ENCODE results near the gene PITHD1.
"Not testable (repeated sequence)": the region's sequence is repeated elsewhere in the genome, so short reads cannot be mapped to it uniquely, and the experiment has no call there.

Gene PITHD1

GRCh38 chr1:23799570-23800399, 21.6 kb downstream of the PITHD1 start:
- Mint-ChIP-seq H3K36me3 (ENCODE audit: low read depth) (peaks cover 11% of the 10 kb centered on the region), H3K4me1 (ENCODE audit: low read depth) (peaks cover 14% of the 10 kb centered on the region), H3K9me3 (no peaks in the 10 kb centered on the region), H3K27ac (peak overlapping the region; percentile 95), H3K27me3 (ENCODE audit: low read depth) (no peaks in the 10 kb centered on the region), H3K4me3 (peak overlapping the region; percentile 97)
- DNase-seq (ENCODE audit: low spot score) = peak; percentile 51

GRCh38 chr1:23800400-23801337, 22.5 kb downstream of the PITHD1 start, which contains the start of gene GALE:
GALE (minus strand) TSS chr1:23800754; CDS start chr1:23799007, 1,747 bp downstream.
- Mint-ChIP-seq H3K27me3 (ENCODE audit: low read depth) (no peaks in the 10 kb centered on the region), H3K4me3 (peak within 1 kb of the TSS; percentile 97), H3K4me1 (ENCODE audit: low read depth) (peaks cover 14% of the 10 kb centered on the region), H3K27ac (peak within 1 kb of the TSS; percentile 95), H3K36me3 (ENCODE audit: low read depth) (peaks cover 8% of the 10 kb centered on the region), H3K9me3 (no peaks in the 10 kb centered on the region)
- DNase-seq (ENCODE audit: low spot score) = peak; percentile 93

- Mint-ChIP-seq H3K9me3 (no peaks in the 10 kb centered on the region), H3K36me3 (ENCODE audit: low read depth) (peaks cover 10% of the 10 kb centered on the region), H3K4me3 (peak overlapping the region; percentile 97), H3K27ac (peak overlapping the region; percentile 65), H3K4me1 (ENCODE audit: low read depth) (peaks cover 14% of the 10 kb centered on the region), H3K27me3 (ENCODE audit: low read depth) (no peaks in the 10 kb centered on the region)
- no peak for DNase-seq (ENCODE audit: low spot score)
Measured at GRCh38 chr1:23801338-23801748, 23.1 kb downstream of the PITHD1 start.

GRCh38 chr1:23801876-23802275, 23.7 kb downstream of the PITHD1 start:
- H3K36me3 Mint-ChIP-seq (ENCODE audit: low read depth) = peaks cover 10% of the 10 kb centered on the region
- H3K9me3 Mint-ChIP-seq = no peaks in the 10 kb centered on the region
- peak overlapping the region; percentile 36 for H3K4me3 Mint-ChIP-seq
- peak overlapping the region; percentile 47 for H3K27ac Mint-ChIP-seq
- no peak for DNase-seq (ENCODE audit: low spot score)
- H3K27me3 Mint-ChIP-seq (ENCODE audit: low read depth) = no peaks in the 10 kb centered on the region
- H3K4me1 Mint-ChIP-seq (ENCODE audit: low read depth) = peaks cover 14% of the 10 kb centered on the region

GRCh38 chr1:23802809-23803342, 24.7 kb downstream of the PITHD1 start:
- not testable (repeated sequence) for DNase-seq (ENCODE audit: low spot score); H3K9me3 Mint-ChIP-seq; H3K4me3 Mint-ChIP-seq; H3K27me3 Mint-ChIP-seq (ENCODE audit: low read depth); H3K36me3 Mint-ChIP-seq (ENCODE audit: low read depth)
- peaks cover 16% of the 10 kb centered on the region for H3K4me1 Mint-ChIP-seq (ENCODE audit: low read depth)
- peak overlapping the region; percentile 28 for H3K27ac Mint-ChIP-seq

- Mint-ChIP-seq H3K27me3 (ENCODE audit: low read depth) (no peaks in the 10 kb centered on the region), H3K36me3 (ENCODE audit: low read depth) (peaks cover 5% of the 10 kb centered on the region), H3K4me3 (no peak overlapping the region), H3K9me3 (no peaks in the 10 kb centered on the region), H3K27ac (no peak overlapping the region), H3K4me1 (ENCODE audit: low read depth) (peaks cover 16% of the 10 kb centered on the region)
- no peak for DNase-seq (ENCODE audit: low spot score)
Measured at GRCh38 chr1:23803674-23804073, 25.5 kb downstream of the PITHD1 start.

DNA sequence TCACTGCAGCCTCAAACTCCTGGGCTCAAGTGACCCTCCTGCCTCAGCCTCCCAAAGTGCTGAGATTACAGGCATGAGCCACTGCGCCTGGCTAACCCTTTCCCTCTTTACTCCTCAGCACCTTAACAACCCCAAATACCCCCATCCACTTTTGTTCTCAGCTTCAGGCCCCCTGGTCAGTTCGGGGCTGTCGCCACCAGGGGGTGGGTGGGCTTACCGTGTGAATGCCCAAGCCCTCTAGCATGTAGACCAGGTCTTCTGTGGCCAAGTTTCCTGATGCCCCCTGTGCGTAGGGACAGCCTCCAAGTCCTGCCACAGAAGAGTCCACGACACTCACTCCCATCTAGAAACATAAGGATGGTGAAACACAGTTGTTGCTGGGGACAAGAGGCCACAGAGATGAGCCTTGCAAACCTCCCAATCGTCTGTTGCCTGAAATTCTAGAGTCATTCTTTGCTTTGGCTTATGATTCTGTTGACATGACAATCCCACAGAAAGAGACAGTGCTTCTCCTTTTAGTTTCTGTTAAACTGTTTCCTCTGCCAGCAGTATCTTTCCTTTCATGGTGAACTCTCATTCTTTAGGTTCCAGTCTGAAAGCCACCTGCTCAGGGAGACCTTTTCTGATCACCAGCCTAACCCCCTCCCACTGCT, 26.1 kb downstream of the PITHD1 start:
- H3K9me3 Mint-ChIP-seq = no peaks in the 10 kb centered on the region
- no peaks in the 10 kb centered on the region for H3K27me3 Mint-ChIP-seq (ENCODE audit: low read depth)
- peaks cover 4% of the 10 kb centered on the region for H3K36me3 Mint-ChIP-seq (ENCODE audit: low read depth)
- peak overlapping the region; percentile 8 for H3K27ac Mint-ChIP-seq
- H3K4me1 Mint-ChIP-seq (ENCODE audit: low read depth) = peaks cover 13% of the 10 kb centered on the region
- no peak for DNase-seq (ENCODE audit: low spot score)
- no peak overlapping the region for H3K4me3 Mint-ChIP-seq

DNA sequence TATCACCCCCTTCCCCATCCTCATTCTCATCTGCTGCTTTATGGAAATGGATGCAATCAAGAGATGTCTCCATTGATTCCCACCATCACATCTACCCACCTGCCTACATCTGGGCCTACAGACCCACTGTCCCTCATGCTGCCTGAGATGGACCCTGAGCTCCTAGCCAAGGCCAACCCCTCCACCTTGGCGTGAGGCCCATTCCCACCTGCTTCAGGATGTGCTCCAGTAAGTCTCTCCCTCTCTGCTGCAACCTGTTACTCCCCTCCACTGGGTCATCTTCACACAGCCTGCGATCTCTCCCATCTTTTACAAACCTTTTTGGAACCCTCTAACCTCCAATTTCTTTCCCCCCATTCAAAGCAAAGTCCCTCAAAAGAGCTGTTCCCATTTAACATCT, 26.8 kb downstream of the PITHD1 start:
- DNase-seq (ENCODE audit: low spot score) = no peak
- H3K36me3 Mint-ChIP-seq (ENCODE audit: low read depth) = peaks cover 4% of the 10 kb centered on the region
- H3K27ac Mint-ChIP-seq = peak overlapping the region; percentile 49
- H3K27me3 Mint-ChIP-seq (ENCODE audit: low read depth) = no peaks in the 10 kb centered on the region
- no peaks in the 10 kb centered on the region for H3K9me3 Mint-ChIP-seq
- peaks cover 11% of the 10 kb centered on the region for H3K4me1 Mint-ChIP-seq (ENCODE audit: low read depth)
- H3K4me3 Mint-ChIP-seq = no peak overlapping the region

DNA sequence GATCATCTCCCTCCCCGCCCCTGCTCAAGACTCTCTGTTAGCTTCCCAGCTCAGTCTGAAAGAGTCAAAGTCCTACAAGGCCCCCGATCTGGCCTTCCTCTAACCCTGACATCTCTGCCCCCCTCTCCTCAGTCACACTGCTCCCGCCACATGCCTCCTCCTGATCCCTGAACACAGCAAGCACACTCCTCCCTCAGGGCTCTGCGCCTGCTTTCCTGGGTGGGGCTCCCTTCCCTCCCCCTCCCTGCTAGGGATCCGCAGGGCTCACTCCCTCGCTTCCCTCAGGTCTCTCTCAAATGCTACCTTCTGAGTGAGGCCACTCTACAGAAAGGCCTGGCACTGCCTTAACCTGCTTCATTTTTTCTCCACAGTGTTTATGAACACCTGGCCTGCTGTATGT, 28.1 kb downstream of the PITHD1 start:
- Mint-ChIP-seq H3K9me3 (no peaks in the 10 kb centered on the region), H3K27ac (no peak overlapping the region), H3K4me1 (ENCODE audit: low read depth) (peaks cover 13% of the 10 kb centered on the region), H3K36me3 (ENCODE audit: low read depth) (peaks cover 6% of the 10 kb centered on the region), H3K27me3 (ENCODE audit: low read depth) (no peaks in the 10 kb centered on the region), H3K4me3 (no peak overlapping the region)
- no peak for DNase-seq (ENCODE audit: low spot score)

GRCh38 chr1:23807453-23807852, 29.2 kb downstream of the PITHD1 start:
- H3K27ac Mint-ChIP-seq = peak overlapping the region; percentile 9
- no peak for DNase-seq (ENCODE audit: low spot score)
- H3K36me3 Mint-ChIP-seq (ENCODE audit: low read depth) = peaks cover 7% of the 10 kb centered on the region
- peaks cover 10% of the 10 kb centered on the region for H3K4me1 Mint-ChIP-seq (ENCODE audit: low read depth)
- no peak overlapping the region for H3K4me3 Mint-ChIP-seq
- no peaks in the 10 kb centered on the region for H3K27me3 Mint-ChIP-seq (ENCODE audit: low read depth)
- no peaks in the 10 kb centered on the region for H3K9me3 Mint-ChIP-seq

- peak overlapping the region; percentile 41 for H3K27ac Mint-ChIP-seq
- peak; percentile 67 for DNase-seq (ENCODE audit: low spot score)
- H3K4me3 Mint-ChIP-seq = no peak overlapping the region
- no peaks in the 10 kb centered on the region for H3K27me3 Mint-ChIP-seq (ENCODE audit: low read depth)
- no peaks in the 10 kb centered on the region for H3K9me3 Mint-ChIP-seq
- peaks cover 10% of the 10 kb centered on the region for H3K36me3 Mint-ChIP-seq (ENCODE audit: low read depth)
- peaks cover 10% of the 10 kb centered on the region for H3K4me1 Mint-ChIP-seq (ENCODE audit: low read depth)
Measured at GRCh38 chr1:23809751-23810171, 31.5 kb downstream of the PITHD1 start.

DNA sequence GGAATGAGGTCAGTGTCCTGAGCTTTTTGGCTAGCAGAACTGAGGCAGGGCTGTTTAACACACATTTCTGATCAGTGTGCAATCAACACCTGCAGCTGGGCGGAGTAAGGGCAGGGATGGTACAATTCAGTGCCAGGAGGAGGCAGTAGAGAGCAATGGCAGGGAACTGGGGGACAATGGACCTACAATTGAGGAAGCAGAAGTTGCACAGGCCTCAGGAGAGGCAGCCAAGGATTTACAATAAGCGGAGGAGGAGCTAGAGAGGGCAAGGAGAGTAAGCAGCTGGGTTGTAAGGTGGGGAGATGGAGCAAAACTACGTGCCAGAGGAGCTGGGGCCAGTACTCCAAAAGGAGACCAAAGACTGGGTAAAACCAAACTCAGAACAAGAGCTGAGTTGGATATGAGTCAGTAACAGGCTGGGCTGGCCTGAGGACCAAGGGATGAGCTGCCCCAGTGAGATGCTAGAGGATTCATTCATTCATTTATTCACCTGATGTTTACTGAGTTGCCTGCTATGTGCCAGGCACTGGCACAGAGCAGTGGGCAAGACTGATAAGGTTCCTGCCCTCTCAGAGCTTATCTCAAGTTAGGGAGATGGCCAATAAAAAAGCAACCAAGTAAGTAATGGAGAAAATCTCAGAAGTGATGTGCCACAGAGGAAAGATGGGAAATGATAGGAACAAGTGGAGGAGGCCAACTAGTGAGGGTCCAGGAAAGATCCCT, 32.8 kb downstream of the PITHD1 start:
- Mint-ChIP-seq H3K36me3 (ENCODE audit: low read depth) (peaks cover 10% of the 10 kb centered on the region), H3K4me1 (ENCODE audit: low read depth) (peaks cover 10% of the 10 kb centered on the region), H3K27ac (peak overlapping the region; percentile 22), H3K9me3 (no peaks in the 10 kb centered on the region), H3K4me3 (no peak overlapping the region), H3K27me3 (ENCODE audit: low read depth) (no peaks in the 10 kb centered on the region)
- DNase-seq (ENCODE audit: low spot score) = peak; percentile 37

GRCh38 chr1:23814016-23814415, 35.8 kb downstream of the PITHD1 start:
- H3K4me3 Mint-ChIP-seq = no peak overlapping the region
- no peak overlapping the region for H3K27ac Mint-ChIP-seq
- H3K36me3 Mint-ChIP-seq (ENCODE audit: low read depth) = peaks cover 6% of the 10 kb centered on the region
- DNase-seq (ENCODE audit: low spot score) = no peak
- H3K27me3 Mint-ChIP-seq (ENCODE audit: low read depth) = no peaks in the 10 kb centered on the region
- H3K4me1 Mint-ChIP-seq (ENCODE audit: low read depth) = peaks cover 7% of the 10 kb centered on the region
- H3K9me3 Mint-ChIP-seq = no peaks in the 10 kb centered on the region
